K562 (cell line): ENCODE data around the gene FOXJ3.

ENCODE experiments used
- FOXJ3 ChIP-seq: sonication (generic); formaldehyde crosslinking; IDR thresholded peaks from 2 replicates; pipeline ENCODE4 v1.4.0; 2020; ENCODE audit warnings: mild to moderate bottlenecking, missing genetic modification reagents
- MEF2D ChIP-seq: conservative IDR thresholded peaks from 2 replicates; pipeline ENCODE4 v1.6.1; 2016; ENCODE audit warnings: low read depth, missing genetic modification characterization, missing compliant biosample characterization
- MTF1 ChIP-seq: fragments of 250-450 bp; sonication (Bioruptor Pico); IDR thresholded peaks from 2 replicates; pipeline ENCODE4 v1.9.0; 2021; ENCODE audit warnings: moderate library complexity, mild to moderate bottlenecking, inconsistent platforms, borderline replicate concordance
- NCOR1 ChIP-seq: fragments of 450-650 bp; IDR thresholded peaks from 2 replicates; pipeline ENCODE4 v1.6.1; 2016; ENCODE audit warnings: mild to moderate bottlenecking, moderate library complexity
- RAD21 ChIP-seq, 2 experiments: fragments of 250-450 bp in 1 of 2; fragments of 450-650 bp in 1 of 2; sonication (Bioruptor Pico) in 1 of 2; formaldehyde crosslinking in 1 of 2; IDR thresholded peaks in 1 of 2; conservative IDR thresholded peaks in 1 of 2; 2 replicates each; pipeline versions ENCODE4 v1.4.0 to v1.8.0; 2020 to 2022; ENCODE audit warnings: mild to moderate bottlenecking in 2 of 2, moderate library complexity in 1 of 2
- USF2 ChIP-seq: sonication (generic); formaldehyde crosslinking; IDR thresholded peaks from 2 replicates; pipeline ENCODE4 v1.5.0; 2020; ENCODE audit warnings: missing genetic modification reagents
- ZC3H8 ChIP-seq: fragments of 450-650 bp; IDR thresholded peaks from 2 replicates; pipeline ENCODE4 v1.6.1; 2017
- ZFP30 ChIP-seq: fragments of 250-450 bp; sonication (Bioruptor Pico); IDR thresholded peaks from 2 replicates; pipeline ENCODE4 v1.8.0; 2022; ENCODE audit warnings: moderate library complexity, mild to moderate bottlenecking, inconsistent platforms, borderline replicate concordance
- ZNF76 ChIP-seq: fragments of 250-450 bp; sonication (Bioruptor Pico); IDR thresholded peaks from 2 replicates; pipeline ENCODE4 v1.4.0; 2020; ENCODE audit warnings: mild to moderate bottlenecking, moderate library complexity, borderline replicate concordance
- TF ChIP-seq, protein P1 (sequence below), 3 experiments: IDR thresholded peaks in 2 of 3; conservative IDR thresholded peaks in 1 of 3; 2 replicates each; pipeline ENCODE4 v1.5.1; 2011 to 2012; ENCODE audit warnings: low read length in 3 of 3, mild to moderate bottlenecking in 3 of 3, control low read depth in 2 of 3, improper control_type of control experiment in 1 of 3, inconsistent platforms in 1 of 3, low read depth in 1 of 3, mixed read lengths in 1 of 3, moderate library complexity in 1 of 3; ENCODE audit not compliant: insufficient read depth in 2 of 3
- TF ChIP-seq, protein P2 (sequence below): fragments of 450-650 bp; formaldehyde crosslinking; conservative IDR thresholded peaks from 2 replicates; pipeline ENCODE4 v1.4.0; 2022; ENCODE audit warnings: mild to moderate bottlenecking, missing genetic modification characterization

- TF ChIP-seq MEF2D (tag) (no peak), MTF1 (CRISPR knock-in tag) (no peak), RAD21 (CRISPR knock-in tag; conservative IDR thresholded peaks at IDR 0.05 in 1 of 2, IDR thresholded peaks at IDR 0.05 in 1 of 2) (no peak), USF2 (CRISPR knock-in tag) (no peak), ZNF76 (CRISPR knock-in tag) (no peak), FOXJ3 (CRISPR knock-in tag) (no peak), NCOR1 (peak; percentile 22; the same call in 1 of the 2 replicates), ZFP30 (CRISPR knock-in tag) (no peak), ZC3H8 (no peak)
- TF ChIP-seq, protein P1, sequence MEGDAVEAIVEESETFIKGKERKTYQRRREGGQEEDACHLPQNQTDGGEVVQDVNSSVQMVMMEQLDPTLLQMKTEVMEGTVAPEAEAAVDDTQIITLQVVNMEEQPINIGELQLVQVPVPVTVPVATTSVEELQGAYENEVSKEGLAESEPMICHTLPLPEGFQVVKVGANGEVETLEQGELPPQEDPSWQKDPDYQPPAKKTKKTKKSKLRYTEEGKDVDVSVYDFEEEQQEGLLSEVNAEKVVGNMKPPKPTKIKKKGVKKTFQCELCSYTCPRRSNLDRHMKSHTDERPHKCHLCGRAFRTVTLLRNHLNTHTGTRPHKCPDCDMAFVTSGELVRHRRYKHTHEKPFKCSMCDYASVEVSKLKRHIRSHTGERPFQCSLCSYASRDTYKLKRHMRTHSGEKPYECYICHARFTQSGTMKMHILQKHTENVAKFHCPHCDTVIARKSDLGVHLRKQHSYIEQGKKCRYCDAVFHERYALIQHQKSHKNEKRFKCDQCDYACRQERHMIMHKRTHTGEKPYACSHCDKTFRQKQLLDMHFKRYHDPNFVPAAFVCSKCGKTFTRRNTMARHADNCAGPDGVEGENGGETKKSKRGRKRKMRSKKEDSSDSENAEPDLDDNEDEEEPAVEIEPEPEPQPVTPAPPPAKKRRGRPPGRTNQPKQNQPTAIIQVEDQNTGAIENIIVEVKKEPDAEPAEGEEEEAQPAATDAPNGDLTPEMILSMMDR (IDR thresholded peaks at IDR 0.05 in 2 of 3, conservative IDR thresholded peaks at IDR 0.05 in 1 of 3; ENCODE audit: insufficient read depth in 2 of 3, low read depth in 1 of 3, low read length in 3 of 3): no peak
- TF ChIP-seq, protein P2, sequence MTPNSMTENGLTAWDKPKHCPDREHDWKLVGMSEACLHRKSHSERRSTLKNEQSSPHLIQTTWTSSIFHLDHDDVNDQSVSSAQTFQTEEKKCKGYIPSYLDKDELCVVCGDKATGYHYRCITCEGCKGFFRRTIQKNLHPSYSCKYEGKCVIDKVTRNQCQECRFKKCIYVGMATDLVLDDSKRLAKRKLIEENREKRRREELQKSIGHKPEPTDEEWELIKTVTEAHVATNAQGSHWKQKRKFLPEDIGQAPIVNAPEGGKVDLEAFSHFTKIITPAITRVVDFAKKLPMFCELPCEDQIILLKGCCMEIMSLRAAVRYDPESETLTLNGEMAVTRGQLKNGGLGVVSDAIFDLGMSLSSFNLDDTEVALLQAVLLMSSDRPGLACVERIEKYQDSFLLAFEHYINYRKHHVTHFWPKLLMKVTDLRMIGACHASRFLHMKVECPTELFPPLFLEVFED (CRISPR knock-in tag): no peak
These were observed 70.4 kb downstream of the FOXJ3 start for GRCh38 chr1:42264511-42265190.
